WI38 (cell line): Measurements from ENCODE around the gene TMEM94.

ENCODE experiments used
- H3K4me3 ChIP-seq: 2 replicates; pipeline ENCODE4 v1.5.1; 2011; ENCODE audit warnings: low read depth, mild to moderate bottlenecking, control low read depth, low read length
- TF ChIP-seq, protein P1 (sequence below): IDR thresholded peaks from 2 replicates; pipeline ENCODE4 v1.5.1; 2012; ENCODE audit warnings: low read depth, mild to moderate bottlenecking, control low read depth, low read length

TMEM94 gene

DNA sequence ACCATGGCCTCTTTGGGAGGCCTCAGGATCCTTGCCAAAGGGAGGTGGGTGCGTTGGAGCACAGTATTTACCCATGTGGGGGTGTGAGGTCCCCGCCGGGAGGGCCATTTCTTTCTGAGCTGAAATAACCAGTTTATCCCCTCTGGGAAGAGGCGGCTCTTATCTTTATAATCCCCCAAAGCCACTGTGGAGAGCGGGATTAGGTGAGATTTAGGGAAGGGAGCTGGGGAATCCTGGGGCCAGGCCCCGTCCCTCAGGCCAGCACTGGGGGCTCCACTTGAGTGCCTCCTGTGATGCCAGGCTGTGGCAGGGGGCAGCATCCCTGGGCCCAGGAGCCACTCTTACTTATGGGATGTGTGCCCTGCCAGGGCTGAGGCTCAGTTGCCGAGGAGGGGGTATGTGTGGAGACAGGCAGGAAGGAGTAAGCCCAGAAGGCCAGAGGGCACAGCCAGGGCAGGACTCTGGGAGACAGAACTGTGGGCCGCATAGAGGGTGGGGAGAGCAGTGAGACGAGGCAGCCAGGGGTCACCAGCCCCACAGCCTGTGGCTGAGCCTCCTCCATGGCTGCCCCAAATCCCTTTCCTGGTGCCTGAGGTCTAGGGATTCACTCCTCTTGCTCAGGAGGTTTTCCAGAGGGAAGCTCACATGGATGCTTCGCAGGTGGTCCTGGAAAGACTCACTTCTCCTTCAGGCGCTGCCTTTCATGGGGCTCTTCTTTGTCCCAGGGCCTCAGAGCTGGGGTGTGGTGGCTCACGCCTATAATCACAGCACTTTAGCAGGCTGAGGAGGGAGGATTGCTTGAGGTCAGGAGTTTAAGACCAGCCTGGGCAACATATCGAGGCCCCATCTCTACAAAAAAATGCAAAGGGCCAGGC lies 25.0 kb downstream of the TMEM94 start:
- TF ChIP-seq, protein P1, sequence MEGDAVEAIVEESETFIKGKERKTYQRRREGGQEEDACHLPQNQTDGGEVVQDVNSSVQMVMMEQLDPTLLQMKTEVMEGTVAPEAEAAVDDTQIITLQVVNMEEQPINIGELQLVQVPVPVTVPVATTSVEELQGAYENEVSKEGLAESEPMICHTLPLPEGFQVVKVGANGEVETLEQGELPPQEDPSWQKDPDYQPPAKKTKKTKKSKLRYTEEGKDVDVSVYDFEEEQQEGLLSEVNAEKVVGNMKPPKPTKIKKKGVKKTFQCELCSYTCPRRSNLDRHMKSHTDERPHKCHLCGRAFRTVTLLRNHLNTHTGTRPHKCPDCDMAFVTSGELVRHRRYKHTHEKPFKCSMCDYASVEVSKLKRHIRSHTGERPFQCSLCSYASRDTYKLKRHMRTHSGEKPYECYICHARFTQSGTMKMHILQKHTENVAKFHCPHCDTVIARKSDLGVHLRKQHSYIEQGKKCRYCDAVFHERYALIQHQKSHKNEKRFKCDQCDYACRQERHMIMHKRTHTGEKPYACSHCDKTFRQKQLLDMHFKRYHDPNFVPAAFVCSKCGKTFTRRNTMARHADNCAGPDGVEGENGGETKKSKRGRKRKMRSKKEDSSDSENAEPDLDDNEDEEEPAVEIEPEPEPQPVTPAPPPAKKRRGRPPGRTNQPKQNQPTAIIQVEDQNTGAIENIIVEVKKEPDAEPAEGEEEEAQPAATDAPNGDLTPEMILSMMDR = no peak
- no peak overlapping the region for H3K4me3 ChIP-seq

DNA sequence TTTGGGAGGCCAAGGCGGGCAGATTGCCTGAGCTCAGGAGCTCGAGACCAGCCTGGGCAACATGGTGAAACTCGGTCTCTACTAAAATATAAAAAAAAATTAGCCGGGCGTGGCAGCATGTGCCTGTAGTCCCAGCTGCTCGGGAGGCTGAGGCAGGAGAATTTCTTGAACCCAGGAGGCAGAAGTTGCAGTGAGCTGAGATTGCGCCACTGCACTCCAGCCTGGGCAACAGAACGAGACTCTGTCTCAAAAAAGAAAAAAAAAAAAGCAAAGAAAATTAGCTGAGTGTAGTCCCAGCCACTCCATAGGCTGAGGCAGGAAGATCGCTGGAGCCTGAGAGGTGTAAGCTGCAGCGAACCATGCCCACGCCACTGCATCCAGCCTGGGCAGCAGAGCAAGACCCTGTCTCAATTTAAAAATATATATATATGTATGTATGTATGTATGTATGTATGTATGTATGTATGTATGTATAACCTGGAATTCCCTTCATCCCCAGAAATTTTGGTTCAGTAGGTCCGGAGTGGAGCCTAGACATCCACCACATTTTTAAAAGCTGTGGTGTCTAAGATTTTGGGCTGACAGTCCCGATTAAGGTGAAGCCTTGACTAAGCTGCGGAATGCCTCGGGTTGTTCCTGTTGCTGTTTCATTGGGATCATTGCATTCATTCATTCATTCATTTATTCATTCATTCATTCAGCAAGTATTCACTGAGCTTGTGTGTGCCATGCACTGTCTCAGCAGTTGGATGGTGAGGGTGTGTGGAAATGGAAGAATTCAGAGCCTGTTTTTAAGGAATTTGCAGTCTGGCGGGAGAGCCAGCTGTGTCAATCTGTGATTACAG lies 25.9 kb downstream of the TMEM94 start:
- TF ChIP-seq, protein P1 = no peak
- H3K4me3 ChIP-seq = no peak overlapping the region

DNA sequence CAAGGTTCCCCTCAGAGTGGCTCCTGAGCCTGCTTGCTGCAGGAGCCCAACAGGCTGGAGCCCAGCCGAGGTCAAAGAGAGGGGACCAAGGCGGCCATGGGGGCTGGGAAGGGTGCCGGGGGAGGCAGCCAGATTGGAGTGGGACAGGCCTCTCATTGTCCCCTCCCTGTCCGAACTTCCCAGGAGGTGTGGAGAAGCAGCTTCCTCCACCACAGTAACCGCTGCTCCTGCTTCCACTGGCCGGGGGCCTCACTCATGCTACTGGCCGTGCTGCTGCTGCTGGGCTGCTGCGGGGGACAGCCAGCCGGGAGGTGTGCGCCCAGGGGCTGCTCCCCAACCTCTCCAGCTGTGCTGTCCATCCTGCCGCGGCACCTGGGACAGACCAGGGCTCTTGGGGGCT lies 29.3 kb downstream of the TMEM94 start:
- TF ChIP-seq, protein P1 = no peak
- H3K4me3 ChIP-seq = no peak overlapping the region

DNA sequence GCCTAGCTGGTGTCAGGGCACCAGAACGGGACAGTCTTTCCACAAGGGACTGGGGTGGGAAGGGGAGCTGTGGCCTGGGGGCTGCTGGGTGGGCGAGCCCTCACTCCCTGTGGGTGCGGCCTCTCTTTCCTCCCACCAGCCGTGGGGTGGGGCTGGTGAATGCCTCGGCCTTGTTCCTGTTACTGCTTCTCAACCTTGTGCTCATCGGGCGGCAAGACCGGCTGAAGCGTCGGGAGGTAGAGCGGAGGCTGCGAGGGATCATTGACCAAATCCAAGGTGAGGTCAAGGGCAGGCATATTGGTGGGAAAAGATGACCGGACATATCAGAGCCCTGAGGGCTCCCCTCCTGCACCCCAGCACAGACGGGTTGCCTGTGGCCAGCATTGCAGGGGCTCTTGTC lies 29.7 kb downstream of the TMEM94 start:
- TF ChIP-seq, protein P1 = no peak
- no peak overlapping the region for H3K4me3 ChIP-seq

DNA sequence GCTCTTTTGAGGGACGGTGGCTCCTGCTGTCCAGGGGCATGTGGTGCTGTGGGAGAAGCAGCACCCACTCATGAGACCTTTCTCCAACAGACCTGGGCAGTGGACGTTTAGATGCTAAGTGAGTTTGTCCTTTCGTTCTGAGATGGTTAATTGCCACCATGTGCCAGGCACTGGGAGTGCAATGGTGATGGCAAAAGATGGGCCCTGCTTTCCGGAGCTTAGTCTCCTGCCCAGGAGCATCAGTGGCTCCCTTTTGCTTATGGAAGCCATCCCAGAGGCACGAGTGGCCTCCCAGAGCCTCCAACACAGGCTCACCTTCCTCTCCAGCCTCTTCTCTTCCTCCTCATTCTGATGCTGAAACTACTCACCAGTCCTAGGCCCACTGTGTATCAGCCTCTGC lies 30.5 kb downstream of the TMEM94 start:
- TF ChIP-seq, protein P1 = no peak
- no peak overlapping the region for H3K4me3 ChIP-seq

DNA sequence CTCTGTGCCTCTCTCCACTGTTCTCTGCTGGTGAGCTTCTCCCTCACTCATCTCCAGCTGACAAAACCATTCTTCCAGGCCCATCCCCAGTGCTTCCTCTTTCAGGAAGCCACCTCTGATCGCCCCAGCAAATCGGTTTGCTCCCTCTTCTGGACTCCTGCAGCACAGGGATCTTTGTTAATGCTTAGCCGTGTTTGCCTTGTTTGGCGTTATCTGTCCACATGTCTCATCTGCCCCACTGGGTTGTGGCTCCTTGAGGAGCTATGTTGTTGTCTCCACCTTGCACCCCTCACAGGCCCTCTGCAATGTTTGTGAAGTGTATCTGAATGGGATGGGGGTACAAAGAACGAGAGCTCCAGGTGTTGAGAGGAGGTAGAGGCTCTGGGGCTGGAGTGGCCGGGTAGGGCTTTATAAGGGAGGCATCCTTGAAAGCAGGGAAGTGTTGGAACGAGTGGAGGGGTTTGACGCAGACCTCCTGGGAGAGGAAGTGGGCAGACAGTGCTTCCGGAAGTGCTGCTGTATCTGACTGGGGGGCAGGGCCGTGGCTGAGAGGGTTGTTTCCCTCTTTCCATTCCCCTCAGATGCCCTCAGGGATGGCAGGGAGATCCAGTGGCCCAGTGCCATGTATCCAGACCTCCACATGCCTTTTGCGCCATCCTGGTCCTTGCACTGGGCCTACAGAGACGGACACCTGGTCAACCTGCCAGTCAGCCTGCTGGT lies 31.1 kb downstream of the TMEM94 start:
- no peak overlapping the region for H3K4me3 ChIP-seq
- TF ChIP-seq, protein P1 = no peak
